Measurements from ENCODE around the gene PSMC1.

PSMC1 gene

GRCh38 chr14:90302529-90303303 lies 46.4 kb downstream of the PSMC1 start:
- no peak for DNase-seq

- no peak for DNase-seq
Measured at GRCh38 chr14:90303473-90303872, 47.1 kb downstream of the PSMC1 start.

- no peak for DNase-seq
Measured at GRCh38 chr14:90304502-90304901, 48.1 kb downstream of the PSMC1 start.

- no peak for DNase-seq
Measured at GRCh38 chr14:90305176-90305601, 48.8 kb downstream of the PSMC1 start.

GRCh38 chr14:90308561-90308960 lies 52.2 kb downstream of the PSMC1 start:
- DNase-seq, result no peak

GRCh38 chr14:90317286-90317685 lies 60.9 kb downstream of the PSMC1 start:
- DNase-seq, result no peak

- DNase-seq, result no peak
Measured at GRCh38 chr14:90318016-90318415, 61.7 kb downstream of the PSMC1 start.

GRCh38 chr14:90319173-90319572 lies 62.8 kb downstream of the PSMC1 start:
- DNase-seq, result no peak

- DNase-seq, result no peak
Measured at GRCh38 chr14:90319634-90320541, 63.5 kb downstream of the PSMC1 start.

GRCh38 chr14:90321891-90322290 lies 65.5 kb downstream of the PSMC1 start:
- no peak for DNase-seq
